Fibroblast of villous mesenchyme (primary cell): ENCODE measurements around the gene CLMN. TPM values are rescaled to one million over a fixed set of nuclear protein-coding genes. Genes with fewer than 3 reads are reported as not detected.
A peak's percentile ranks its signal among the peaks of the same experiment; 100 is the strongest.

Experiments
- DNase-seq: peaks from one replicate; pipeline ENCODE4 v3.0.0-alpha.2; 2010; ENCODE audit warnings: low read depth
- H3K4me3 ChIP-seq: 2 replicates; pipeline ENCODE4 v1.5.1; 2011; ENCODE audit warnings: low read depth, mild to moderate bottlenecking, low read length
- total RNA-seq: library from RNA; depleted of rRNA; stranded (reverse); fragments of >200 nt; gene quantifications from 2 replicates; pipeline ENCODE4 v1.2.3, GENCODE V29; 2012
- TF ChIP-seq, protein P1 (sequence below): IDR thresholded peaks from 2 replicates; pipeline ENCODE4 v1.5.1; 2012; ENCODE audit warnings: low read depth, mild to moderate bottlenecking, low read length; ENCODE audit not compliant: insufficient read depth

The CLMN gene
- total RNA-seq, 1 donor = 0.43 TPM

DNA sequence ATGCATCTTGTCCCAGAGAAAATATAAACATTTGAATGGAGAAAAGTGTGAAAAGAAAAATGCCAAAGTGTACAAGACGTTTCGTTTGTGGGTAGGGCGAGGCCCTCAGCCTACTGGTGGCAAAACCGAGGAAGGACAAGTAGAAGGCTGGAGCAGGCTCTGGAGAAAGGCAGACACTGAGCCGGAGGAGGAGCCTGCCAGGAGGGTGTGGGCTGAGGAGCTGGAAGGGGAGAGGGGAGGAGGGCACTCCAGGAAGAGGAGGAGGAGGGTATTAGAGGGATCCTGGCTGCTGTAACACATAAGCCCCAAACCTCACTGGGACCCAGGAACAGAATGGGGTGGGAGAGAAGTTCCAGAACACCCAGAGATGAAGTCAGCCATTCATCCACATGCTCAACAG, 47.7 kb downstream of the CLMN start:
- no peak overlapping the region for H3K4me3 ChIP-seq
- no peak for DNase-seq
- TF ChIP-seq, protein P1, sequence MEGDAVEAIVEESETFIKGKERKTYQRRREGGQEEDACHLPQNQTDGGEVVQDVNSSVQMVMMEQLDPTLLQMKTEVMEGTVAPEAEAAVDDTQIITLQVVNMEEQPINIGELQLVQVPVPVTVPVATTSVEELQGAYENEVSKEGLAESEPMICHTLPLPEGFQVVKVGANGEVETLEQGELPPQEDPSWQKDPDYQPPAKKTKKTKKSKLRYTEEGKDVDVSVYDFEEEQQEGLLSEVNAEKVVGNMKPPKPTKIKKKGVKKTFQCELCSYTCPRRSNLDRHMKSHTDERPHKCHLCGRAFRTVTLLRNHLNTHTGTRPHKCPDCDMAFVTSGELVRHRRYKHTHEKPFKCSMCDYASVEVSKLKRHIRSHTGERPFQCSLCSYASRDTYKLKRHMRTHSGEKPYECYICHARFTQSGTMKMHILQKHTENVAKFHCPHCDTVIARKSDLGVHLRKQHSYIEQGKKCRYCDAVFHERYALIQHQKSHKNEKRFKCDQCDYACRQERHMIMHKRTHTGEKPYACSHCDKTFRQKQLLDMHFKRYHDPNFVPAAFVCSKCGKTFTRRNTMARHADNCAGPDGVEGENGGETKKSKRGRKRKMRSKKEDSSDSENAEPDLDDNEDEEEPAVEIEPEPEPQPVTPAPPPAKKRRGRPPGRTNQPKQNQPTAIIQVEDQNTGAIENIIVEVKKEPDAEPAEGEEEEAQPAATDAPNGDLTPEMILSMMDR = no peak

DNA sequence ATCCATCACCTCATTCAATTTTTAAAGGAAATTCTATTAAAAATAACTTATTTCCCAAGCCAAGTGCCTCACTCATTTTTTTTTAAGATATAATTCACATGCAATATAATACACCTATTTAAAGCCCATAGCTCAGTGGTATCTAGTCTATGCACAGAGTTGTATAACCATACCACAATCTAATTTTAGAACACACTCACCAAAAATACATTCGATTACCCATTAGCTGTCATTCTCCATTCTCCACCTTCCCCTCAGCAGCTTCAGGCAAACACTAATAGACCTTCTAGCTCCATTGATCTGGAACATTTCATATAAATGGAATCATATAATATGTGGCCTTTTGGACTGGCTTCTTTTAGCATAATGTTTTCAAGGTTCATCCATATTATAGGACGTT, 49.5 kb downstream of the CLMN start:
- TF ChIP-seq, protein P1 = no peak
- DNase-seq = no peak
- H3K4me3 ChIP-seq = no peak overlapping the region

DNA sequence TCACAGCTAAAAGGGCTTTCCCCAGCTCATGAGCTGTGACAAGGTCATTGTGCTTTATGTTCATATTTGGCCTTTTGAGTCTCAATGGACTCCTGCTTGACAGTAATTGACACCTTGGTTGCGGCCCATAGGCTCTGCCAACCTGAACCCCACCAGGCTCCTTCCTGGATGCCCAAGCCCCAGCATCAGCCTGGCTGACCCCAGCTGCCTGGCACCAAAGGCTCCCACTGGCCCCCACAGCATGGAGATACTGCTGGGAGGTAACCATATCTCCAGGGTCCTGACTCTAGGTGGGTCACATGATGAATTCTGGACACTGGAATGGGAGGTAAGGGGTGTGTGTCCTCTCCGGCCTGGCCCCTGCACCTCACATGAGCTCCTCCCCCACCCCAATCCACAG, 50.2 kb downstream of the CLMN start:
- no peak overlapping the region for H3K4me3 ChIP-seq
- TF ChIP-seq, protein P1 = no peak
- no peak for DNase-seq

- TF ChIP-seq, protein P1 = no peak
- H3K4me3 ChIP-seq = no peak overlapping the region
- no peak for DNase-seq
These were observed 51.4 kb downstream of the CLMN start for GRCh38 chr14:95268350-95268749.

- DNase-seq = no peak
- TF ChIP-seq, protein P1 = no peak
- no peak overlapping the region for H3K4me3 ChIP-seq
These were observed 52.4 kb downstream of the CLMN start for GRCh38 chr14:95267306-95267705.

GRCh38 chr14:95265106-95266094, 54.3 kb downstream of the CLMN start:
- TF ChIP-seq, protein P1 = no peak
- peak; percentile 86 for DNase-seq
- H3K4me3 ChIP-seq = no peak overlapping the region
